Stomach (tissue), 4 donors: Measurements from ENCODE around the gene TREM1.

Experiments
- CTCF ChIP-seq, 7 experiments: fragments of 450-650 bp in 4 of 7; fragments of 200-600 bp in 3 of 7; sonication (generic) in 3 of 7; IDR thresholded peaks; one replicate each; pipeline ENCODE4 v1.5.1; 2016 to 2019; ENCODE audit warnings: antibody characterized with exemption in 7 of 7, control low read depth in 2 of 7, mild to moderate bottlenecking in 1 of 7
- POLR2A ChIP-seq, 4 donors: fragments of 450-650 bp; IDR thresholded peaks; one replicate each; pipeline ENCODE4 v1.6.1; 2016; ENCODE audit warnings: antibody characterized with exemption in 4 of 4, control low read depth in 2 of 4, mild to moderate bottlenecking in 1 of 4, moderate library complexity in 1 of 4

- TF ChIP-seq CTCF (IDR thresholded peaks at IDR 0.05) (no peak), POLR2A (IDR thresholded peaks at IDR 0.05) (no peak)
Observed at GRCh38 chr6:41224800-41225199, 61.7 kb downstream of the TREM1 start.
